GM19463 (cell line): ENCODE data around the gene DAGLA.
"Not testable (repeated sequence)": the region's sequence is repeated elsewhere in the genome, so short reads cannot be mapped to it uniquely, and the experiment has no call there.

Experiments
- ATAC-seq: cut with Tn5 transposase; IDR thresholded peaks from one replicate; pipeline ENCODE4 v1.9.1; 2021; ENCODE audit warnings: mild to moderate bottlenecking, moderate library complexity; ENCODE audit not compliant: unreplicated experiment

The DAGLA gene

GRCh38 chr11:61679893-61680621 lies at the start of gene DAGLA:
Gene DAGLA, plus strand, starts transcription at chr11:61680391. Its CDS starts 39,765 bp downstream, at chr11:61720156.
- peak; percentile 76 for ATAC-seq

GRCh38 chr11:61632096-61632495 lies 48.1 kb upstream of the DAGLA start:
- no peak for ATAC-seq

GRCh38 chr11:61635304-61635703 lies 44.9 kb upstream of the DAGLA start:
- no peak for ATAC-seq

- no peak for ATAC-seq
Measured at GRCh38 chr11:61635787-61636186, 44.4 kb upstream of the DAGLA start.

- ATAC-seq, result no peak
Measured at GRCh38 chr11:61636676-61637075, 43.5 kb upstream of the DAGLA start.

GRCh38 chr11:61637277-61637676 lies 42.9 kb upstream of the DAGLA start:
- ATAC-seq, result no peak

- no peak for ATAC-seq
Measured at GRCh38 chr11:61639816-61640443, 40.3 kb upstream of the DAGLA start.

GRCh38 chr11:61642162-61642561 lies 38.0 kb upstream of the DAGLA start:
- ATAC-seq, result no peak

GRCh38 chr11:61645179-61645868 lies 34.9 kb upstream of the DAGLA start:
- ATAC-seq, result no peak

- no peak for ATAC-seq
Measured at GRCh38 chr11:61647529-61647928, 32.7 kb upstream of the DAGLA start.

- no peak for ATAC-seq
Measured at GRCh38 chr11:61650781-61651571, 29.2 kb upstream of the DAGLA start.

GRCh38 chr11:61652135-61652534 lies 28.1 kb upstream of the DAGLA start:
- no peak for ATAC-seq

GRCh38 chr11:61654397-61654829 lies 25.8 kb upstream of the DAGLA start:
- ATAC-seq, result no peak

GRCh38 chr11:61655266-61656159 lies 24.7 kb upstream of the DAGLA start:
- not testable (repeated sequence) for ATAC-seq

- no peak for ATAC-seq
Measured at GRCh38 chr11:61656347-61657077, 23.7 kb upstream of the DAGLA start.

GRCh38 chr11:61657566-61658290 lies 22.5 kb upstream of the DAGLA start:
- no peak for ATAC-seq

- no peak for ATAC-seq
Measured at GRCh38 chr11:61659413-61660196, 20.6 kb upstream of the DAGLA start.

- not testable (repeated sequence) for ATAC-seq
Measured at GRCh38 chr11:61660997-61661396, 19.2 kb upstream of the DAGLA start.
